MM.1S (cell line): ENCODE data around the gene OXSR1.

ENCODE experiments used
- DNase-seq: peaks from one replicate; pipeline ENCODE4 v3.0.0-alpha.2; 2015
- H2AFZ ChIP-seq: fragments of 300-600 bp; sonication (generic); 2 replicates; pipeline ENCODE4 v1.6.0; 2016; ENCODE audit warnings: antibody characterized with exemption, low read length
- H3F3A ChIP-seq: fragments of 300-600 bp; sonication (generic); 2 replicates; pipeline ENCODE4 v1.6.1; 2016; ENCODE audit warnings: mild to moderate bottlenecking, antibody characterized with exemption, low read length, moderate library complexity, mixed read lengths; ENCODE audit not compliant: insufficient read depth
- H3K27ac ChIP-seq: fragments of 300-600 bp; sonication (generic); 2 replicates; pipeline ENCODE4 v1.5.1; 2016; ENCODE audit warnings: mild to moderate bottlenecking, low read length
- H3K27me3 ChIP-seq: fragments of 300-600 bp; sonication (generic); replicated peaks from 2 replicates; pipeline ENCODE4 v1.6.0; 2016; ENCODE audit warnings: low read length; ENCODE audit not compliant: insufficient read depth
- H3K36me3 ChIP-seq: fragments of 300-600 bp; sonication (generic); replicated peaks from 2 replicates; pipeline ENCODE4 v1.6.1; 2016; ENCODE audit warnings: mild to moderate bottlenecking, low read length, mixed read lengths; ENCODE audit not compliant: insufficient read depth
- H3K4me1 ChIP-seq: fragments of 300-600 bp; sonication (generic); 2 replicates; pipeline ENCODE4 v1.6.1; 2016; ENCODE audit warnings: low read length, mixed read lengths
- H3K4me2 ChIP-seq: fragments of 300-600 bp; sonication (generic); 2 replicates; pipeline ENCODE4 v1.6.0; 2016; ENCODE audit warnings: low read depth, low read length
- H3K4me3 ChIP-seq: fragments of 300-600 bp; sonication (generic); 2 replicates; pipeline ENCODE4 v1.5.1; 2016; ENCODE audit warnings: low read length, mixed read lengths
- H3K79me2 ChIP-seq: fragments of 300-600 bp; sonication (generic); 2 replicates; pipeline ENCODE4 v1.6.1; 2016; ENCODE audit warnings: mixed run types, low read length, mixed read lengths
- H3K9ac ChIP-seq: fragments of 300-600 bp; sonication (generic); 2 replicates; pipeline ENCODE4 v1.6.1; 2016; ENCODE audit warnings: low read length, mixed read lengths
- H3K9me2 ChIP-seq: fragments of 300-600 bp; sonication (generic); replicated peaks from 2 replicates; pipeline ENCODE4 v1.6.1; 2016; ENCODE audit warnings: mild to moderate bottlenecking, low read length, mixed read lengths; ENCODE audit not compliant: insufficient read depth
- H3K9me3 ChIP-seq: fragments of 300-600 bp; sonication (generic); replicated peaks from 2 replicates; pipeline ENCODE4 v1.6.1; 2016; ENCODE audit warnings: mild to moderate bottlenecking, low read length, mixed read lengths; ENCODE audit not compliant: insufficient read depth
- H4K20me1 ChIP-seq: fragments of 300-600 bp; sonication (generic); 2 replicates; pipeline ENCODE4 v1.6.1; 2016; ENCODE audit warnings: mild to moderate bottlenecking, low read length, moderate library complexity, mixed read lengths; ENCODE audit not compliant: insufficient read depth
- CTCF ChIP-seq: fragments of 300-600 bp; sonication (generic); IDR thresholded peaks from 2 replicates; pipeline ENCODE4 v1.5.1; 2016; ENCODE audit warnings: antibody characterized with exemption, low read length, mixed read lengths
- EZH2 ChIP-seq: fragments of 300-600 bp; sonication (generic); optimal IDR thresholded peaks from 2 replicates; pipeline ENCODE3; 2017; ENCODE audit warnings: low read depth, mild to moderate bottlenecking, antibody characterized with exemption, low read length, mixed read lengths
- EZH2phosphoT487 ChIP-seq: fragments of 300-600 bp; sonication (generic); IDR thresholded peaks from 2 replicates; pipeline ENCODE4 v1.6.1; 2018; ENCODE audit warnings: antibody characterized with exemption, low read length

The OXSR1 gene

GRCh38 chr3:38136777-38137614 is 28.3 kb upstream of the OXSR1 start, which contains the start of gene ACAA1:
Gene ACAA1, minus strand, starts transcription at chr3:38137127. Its CDS starts 92 bp downstream, at chr3:38137035.
- peak within 1 kb of the TSS; percentile 66 for H3K4me3 ChIP-seq
- H3F3A ChIP-seq: no peaks in the 10 kb centered on the region
- H3K4me2 ChIP-seq: peak within 1 kb of the TSS; percentile 96
- peak within 1 kb of the TSS; percentile 86 for H2AFZ ChIP-seq
- H3K79me2 ChIP-seq: peaks cover 28% of the 10 kb centered on the region
- H3K9me3 ChIP-seq: no peaks in the 10 kb centered on the region
- no peak for TF ChIP-seq CTCF
- TF ChIP-seq EZH2phosphoT487: no peak
- TF ChIP-seq EZH2: no peak
- peaks cover 6% of the 10 kb centered on the region; the same call in 1 of the 2 replicates for H3K4me1 ChIP-seq
- no peaks in the 10 kb centered on the region for H3K36me3 ChIP-seq
- H3K9ac ChIP-seq: peak within 1 kb of the TSS; percentile 85
- no peaks in the 10 kb centered on the region for H4K20me1 ChIP-seq
- H3K27ac ChIP-seq: peak within 1 kb of the TSS; percentile 12; the same call in 1 of the 2 replicates
- peak; percentile 99 for DNase-seq
- H3K9me2 ChIP-seq: no peaks in the 10 kb centered on the region
- no peaks in the 10 kb centered on the region for H3K27me3 ChIP-seq

- Histone ChIP-seq H3K27me3 (no peaks in the 10 kb centered on the region), H3K4me1 (peaks cover 6% of the 10 kb centered on the region; the same call in 1 of the 2 replicates), H3K9me3 (no peaks in the 10 kb centered on the region), H3K9ac (peak overlapping the region; percentile 51; the same call in 1 of the 2 replicates), H3K79me2 (peaks cover 28% of the 10 kb centered on the region), H3K36me3 (no peaks in the 10 kb centered on the region), H3F3A (no peaks in the 10 kb centered on the region), H3K4me3 (peak overlapping the region; percentile 66), H3K4me2 (peak overlapping the region; percentile 96), H3K27ac (peak overlapping the region; percentile 12; the same call in 1 of the 2 replicates), H4K20me1 (no peaks in the 10 kb centered on the region), H2AFZ (peak overlapping the region; percentile 75), H3K9me2 (no peaks in the 10 kb centered on the region)
- peak; percentile 20 for DNase-seq
- no peak for TF ChIP-seq EZH2
- no peak for TF ChIP-seq CTCF
- TF ChIP-seq EZH2phosphoT487: no peak
Measured at GRCh38 chr3:38137615-38138348, 27.6 kb upstream of the OXSR1 start.

GRCh38 chr3:38138349-38139190 is 26.8 kb upstream of the OXSR1 start, which contains the start of gene MYD88:
Gene MYD88, plus strand, starts transcription at chr3:38138661. Its CDS starts 40 bp downstream, at chr3:38138701.
- H3K4me1 ChIP-seq: peaks cover 6% of the 10 kb centered on the region; the same call in 1 of the 2 replicates
- peak; percentile 81 for DNase-seq
- H2AFZ ChIP-seq: peak within 1 kb of the TSS; percentile 75
- peak within 1 kb of the TSS; percentile 12; the same call in 1 of the 2 replicates for H3K27ac ChIP-seq
- peaks cover 28% of the 10 kb centered on the region for H3K79me2 ChIP-seq
- peak within 1 kb of the TSS; percentile 66 for H3K4me3 ChIP-seq
- peak within 1 kb of the TSS; percentile 51; the same call in 1 of the 2 replicates for H3K9ac ChIP-seq
- no peaks in the 10 kb centered on the region for H4K20me1 ChIP-seq
- no peaks in the 10 kb centered on the region for H3K36me3 ChIP-seq
- TF ChIP-seq CTCF (no peak; the same call in 1 of the 2 replicates), EZH2phosphoT487 (no peak), EZH2 (no peak)
- H3K9me3 ChIP-seq: no peaks in the 10 kb centered on the region
- no peaks in the 10 kb centered on the region for H3K27me3 ChIP-seq
- H3K4me2 ChIP-seq: peak within 1 kb of the TSS; percentile 96
- H3F3A ChIP-seq: no peaks in the 10 kb centered on the region
- no peaks in the 10 kb centered on the region for H3K9me2 ChIP-seq
